Measurements from ENCODE around the gene ICOS.

The ICOS gene

GRCh38 chr2:203936535-203936934 lies at the start of gene ICOS:
Gene ICOS, plus strand, starts transcription at chr2:203936763. Its CDS starts 52 bp downstream, at chr2:203936815.
- DNase-seq (ENCODE audit: low read depth): no peak
- TF ChIP-seq CTCF (conservative IDR thresholded peaks at IDR 0.05; ENCODE audit: control insufficient read depth, insufficient read depth, low read depth, low read length): no peak
- no peak within 1 kb of the TSS for H3K4me3 ChIP-seq (ENCODE audit: control insufficient read depth, low read depth, low read length)

GRCh38 chr2:203887677-203888076 lies 48.9 kb upstream of the ICOS start:
- no peak for TF ChIP-seq CTCF (conservative IDR thresholded peaks at IDR 0.05; ENCODE audit: control insufficient read depth, insufficient read depth, low read depth, low read length)
- no peak overlapping the region for H3K4me3 ChIP-seq (ENCODE audit: control insufficient read depth, low read depth, low read length)
- DNase-seq (ENCODE audit: low read depth): no peak

GRCh38 chr2:203889542-203889941 lies 47.0 kb upstream of the ICOS start:
- TF ChIP-seq CTCF (conservative IDR thresholded peaks at IDR 0.05; ENCODE audit: control insufficient read depth, insufficient read depth, low read depth, low read length): no peak
- DNase-seq (ENCODE audit: low read depth): no peak
- H3K4me3 ChIP-seq (ENCODE audit: control insufficient read depth, low read depth, low read length): no peak overlapping the region

GRCh38 chr2:203889944-203890343 lies 46.6 kb upstream of the ICOS start:
- DNase-seq (ENCODE audit: low read depth): no peak
- no peak for TF ChIP-seq CTCF (conservative IDR thresholded peaks at IDR 0.05; ENCODE audit: control insufficient read depth, insufficient read depth, low read depth, low read length)

GRCh38 chr2:203890733-203891132 lies 45.8 kb upstream of the ICOS start:
- TF ChIP-seq CTCF (conservative IDR thresholded peaks at IDR 0.05; ENCODE audit: control insufficient read depth, insufficient read depth, low read depth, low read length): no peak
- H3K4me3 ChIP-seq (ENCODE audit: control insufficient read depth, low read depth, low read length): no peak overlapping the region
- no peak for DNase-seq (ENCODE audit: low read depth)

More at GRCh38 chr2:203889944-203890343, 46.6 kb upstream of the ICOS start:
- no peak overlapping the region for H3K4me3 ChIP-seq (ENCODE audit: control insufficient read depth, low read depth, low read length)

- DNase-seq (ENCODE audit: low read depth): peak; percentile 15
- no peak overlapping the region for H3K4me3 ChIP-seq (ENCODE audit: control insufficient read depth, low read depth, low read length)
- TF ChIP-seq CTCF (conservative IDR thresholded peaks at IDR 0.05; ENCODE audit: control insufficient read depth, insufficient read depth, low read depth, low read length): no peak
Observed at GRCh38 chr2:203891474-203891873, 45.1 kb upstream of the ICOS start.

GRCh38 chr2:203892207-203892606 lies 44.4 kb upstream of the ICOS start:
- H3K4me3 ChIP-seq (ENCODE audit: control insufficient read depth, low read depth, low read length): no peak overlapping the region
- TF ChIP-seq CTCF (conservative IDR thresholded peaks at IDR 0.05; ENCODE audit: control insufficient read depth, insufficient read depth, low read depth, low read length): no peak
- no peak for DNase-seq (ENCODE audit: low read depth)
